SU-DHL-6 (cell line): ENCODE data around the gene SYNGR1.

Experiments used
- H2AFZ ChIP-seq: fragments of 200-600 bp; sonication (generic); 2 replicates; pipeline ENCODE4 v1.6.1; 2014; ENCODE audit warnings: low read depth, mild to moderate bottlenecking, moderate library complexity, mixed read lengths, antibody characterized with exemption, low read length; ENCODE audit not compliant: severe bottlenecking
- H3F3A ChIP-seq: fragments of 200-600 bp; shearing (Covaris generic); 2 replicates; pipeline ENCODE4 v1.6.0; 2016; ENCODE audit warnings: antibody characterized with exemption, mild to moderate bottlenecking; ENCODE audit not compliant: insufficient read depth
- H3K27ac ChIP-seq: fragments of 200-600 bp; sonication (generic); 2 replicates; pipeline ENCODE4 v1.5.1; 2016; ENCODE audit warnings: low read depth, mild to moderate bottlenecking, low read length, moderate library complexity, mixed read lengths
- H3K27me3 ChIP-seq: fragments of 200-600 bp; sonication (generic), shearing (Covaris generic); 2 replicates; pipeline ENCODE4 v1.6.0; 2014; ENCODE audit warnings: mild to moderate bottlenecking, low read length
- H3K36me3 ChIP-seq: fragments of 200-600 bp; sonication (generic); 2 replicates; pipeline ENCODE4 v1.6.1; 2014; ENCODE audit warnings: mild to moderate bottlenecking, low read length, mixed read lengths
- H3K4me2 ChIP-seq: fragments of 300-600, 200-600 bp; shearing (Covaris generic), sonication (generic); 2 replicates; pipeline ENCODE4 v1.6.0; 2014; ENCODE audit warnings: low read length, low read depth, mild to moderate bottlenecking; ENCODE audit not compliant: poor library complexity, severe bottlenecking
- H3K4me3 ChIP-seq: fragments of 200-600 bp; sonication (generic); 2 replicates; pipeline ENCODE4 v1.5.1; 2014; ENCODE audit warnings: antibody characterized with exemption, low read length, mild to moderate bottlenecking, mixed read lengths; ENCODE audit not compliant: insufficient read depth, poor library complexity, severe bottlenecking
- H3K79me2 ChIP-seq: fragments of 200-600 bp; sonication (generic); 2 replicates; pipeline ENCODE4 v1.6.1; 2014; ENCODE audit warnings: mild to moderate bottlenecking, low read length, moderate library complexity; ENCODE audit not compliant: insufficient read depth
- H3K9ac ChIP-seq: fragments of 200-600 bp; sonication (generic); 2 replicates; pipeline ENCODE4 v1.7.0; 2014; ENCODE audit warnings: mild to moderate bottlenecking, low read length
- H3K9me2 ChIP-seq: fragments of 200-600 bp; sonication (generic); replicated peaks from 2 replicates; pipeline ENCODE4 v1.6.1; 2014; ENCODE audit warnings: low read length; ENCODE audit not compliant: insufficient read depth
- H3K9me3 ChIP-seq: fragments of 200-600 bp; sonication (generic); 2 replicates; pipeline ENCODE4 v1.6.1; 2014; ENCODE audit warnings: low read length, mixed read lengths; ENCODE audit not compliant: insufficient read depth
- H4K20me1 ChIP-seq: fragments of 200-600 bp; sonication (generic); 2 replicates; pipeline ENCODE4 v1.6.1; 2014; ENCODE audit warnings: low read depth, mild to moderate bottlenecking, antibody characterized with exemption, low read length, moderate library complexity, mixed read lengths
- CTCF ChIP-seq: fragments of 200-600 bp; sonication (generic); IDR thresholded peaks from one replicate; pipeline ENCODE4 v1.5.1; 2017; ENCODE audit warnings: antibody characterized with exemption, mild to moderate bottlenecking, low read length, moderate library complexity; ENCODE audit not compliant: insufficient read depth, poor library complexity, severe bottlenecking
- EZH2phosphoT487 ChIP-seq: fragments of 200-600 bp; sonication (generic), shearing (Covaris generic); conservative IDR thresholded peaks from 2 replicates; pipeline ENCODE4 v1.6.1; 2018; ENCODE audit warnings: mild to moderate bottlenecking, antibody characterized with exemption, low read length, moderate library complexity, mixed read lengths

Gene SYNGR1

DNA sequence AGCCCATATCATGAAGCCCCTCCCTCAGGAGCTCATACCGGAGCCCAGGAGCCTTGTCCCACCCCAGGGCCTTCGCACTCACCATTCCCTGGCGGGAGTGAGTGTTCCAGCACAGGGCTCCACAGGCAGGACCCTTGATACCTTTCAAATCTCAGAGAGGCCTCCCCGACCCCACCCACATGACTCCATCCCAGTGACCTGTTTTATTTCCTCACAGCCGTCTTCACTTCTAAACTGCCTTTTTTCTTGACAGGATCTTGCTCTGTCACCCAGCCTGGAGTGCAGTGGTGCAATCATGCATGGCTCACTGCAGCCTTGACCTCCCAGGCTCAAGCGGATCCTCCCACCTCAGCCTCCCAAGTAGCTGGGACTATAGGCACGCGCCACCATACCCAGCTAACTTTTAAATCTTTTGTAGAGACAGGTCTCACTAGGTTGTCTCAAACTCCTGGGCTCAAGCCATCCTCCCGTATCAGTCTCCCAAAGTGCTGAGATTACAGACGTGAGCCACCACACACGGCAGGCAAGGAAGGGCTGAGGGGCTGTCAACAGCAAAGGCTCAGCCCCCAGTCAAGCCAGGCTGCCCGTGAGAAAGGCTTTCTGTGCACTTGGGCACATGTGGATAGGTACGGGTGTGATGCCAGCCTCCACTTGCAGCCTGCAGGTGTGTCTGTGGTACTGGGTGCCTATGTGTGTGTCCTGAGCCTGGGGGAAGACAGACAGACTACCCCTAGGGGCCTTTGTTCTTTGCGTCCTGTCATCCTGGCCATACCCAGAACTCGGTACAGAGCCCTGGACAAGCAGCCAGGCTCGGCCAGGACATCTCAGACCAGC, 39.7 kb upstream of the SYNGR1 start:
- no peak overlapping the region for H2AFZ ChIP-seq
- TF ChIP-seq EZH2phosphoT487 (no peak), CTCF (no peak)
- H4K20me1 ChIP-seq = peaks cover 13% of the 10 kb centered on the region; the same call in 1 of the 2 replicates
- no peak overlapping the region for H3K9ac ChIP-seq
- no peaks in the 10 kb centered on the region for H3K79me2 ChIP-seq
- no peaks in the 10 kb centered on the region for H3K9me2 ChIP-seq
- H3K27ac ChIP-seq = no peak overlapping the region
- H3F3A ChIP-seq = peaks cover 37% of the 10 kb centered on the region
- H3K27me3 ChIP-seq = no peaks in the 10 kb centered on the region
- H3K36me3 ChIP-seq = peaks cover 14% of the 10 kb centered on the region
- H3K9me3 ChIP-seq = no peaks in the 10 kb centered on the region
- H3K4me3 ChIP-seq = no peak overlapping the region
- no peak overlapping the region for H3K4me2 ChIP-seq

DNA sequence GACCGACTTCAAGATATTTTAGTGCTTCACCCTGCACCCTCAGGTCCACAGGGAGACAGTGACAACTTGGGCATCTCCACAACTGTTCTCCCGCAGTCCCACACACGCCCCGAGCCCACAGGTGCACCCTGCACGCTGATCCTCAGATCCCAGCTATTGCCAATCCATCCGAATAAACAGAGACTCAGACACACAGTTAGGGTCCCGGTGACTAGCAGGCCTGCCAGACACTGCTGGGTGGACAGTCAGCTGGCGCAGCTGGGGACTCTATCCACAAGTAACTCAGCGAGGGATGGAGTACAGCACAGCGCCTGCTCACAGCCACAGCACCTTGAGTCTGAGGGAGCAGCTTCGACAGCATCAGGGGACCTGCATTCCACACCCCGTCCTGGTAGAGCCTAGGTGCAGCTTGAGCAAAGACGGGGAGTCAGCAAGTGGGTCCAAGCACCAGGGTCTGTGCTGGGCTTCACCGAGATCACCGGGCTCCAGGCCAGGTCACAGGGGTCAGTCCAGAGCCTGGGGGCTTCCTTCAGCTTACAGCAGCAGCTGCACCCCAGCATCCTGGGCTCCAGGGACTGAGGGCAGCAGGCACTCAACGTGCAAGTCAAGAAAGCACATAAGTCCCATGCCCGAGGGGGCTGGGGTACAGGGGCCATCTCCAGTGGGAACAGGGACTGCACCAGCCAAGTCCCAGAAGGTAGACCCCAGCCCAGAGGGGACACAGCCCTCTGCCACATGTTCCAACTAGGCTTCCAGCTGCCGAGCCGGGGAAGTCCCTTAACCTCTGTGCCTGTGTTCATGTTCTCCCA, 38.0 kb upstream of the SYNGR1 start:
- H3K79me2 ChIP-seq = peaks cover 6% of the 10 kb centered on the region
- no peaks in the 10 kb centered on the region for H3K27me3 ChIP-seq
- H3K27ac ChIP-seq = no peak overlapping the region
- no peaks in the 10 kb centered on the region for H3K9me2 ChIP-seq
- H2AFZ ChIP-seq = no peak overlapping the region
- TF ChIP-seq EZH2phosphoT487 (no peak), CTCF (no peak)
- no peak overlapping the region for H3K4me2 ChIP-seq
- H3K9ac ChIP-seq = no peak overlapping the region
- H3F3A ChIP-seq = peaks cover 54% of the 10 kb centered on the region
- no peak overlapping the region for H3K4me3 ChIP-seq
- H3K9me3 ChIP-seq = no peaks in the 10 kb centered on the region
- H4K20me1 ChIP-seq = peaks cover 28% of the 10 kb centered on the region
- H3K36me3 ChIP-seq = peaks cover 25% of the 10 kb centered on the region

GRCh38 chr22:39312410-39312809, 37.4 kb upstream of the SYNGR1 start:
- peaks cover 33% of the 10 kb centered on the region for H4K20me1 ChIP-seq
- H3K9me3 ChIP-seq = no peaks in the 10 kb centered on the region
- peaks cover 60% of the 10 kb centered on the region for H3F3A ChIP-seq
- H3K4me2 ChIP-seq = no peak overlapping the region
- H3K27me3 ChIP-seq = no peaks in the 10 kb centered on the region
- H2AFZ ChIP-seq = no peak overlapping the region
- H3K79me2 ChIP-seq = peaks cover 11% of the 10 kb centered on the region
- no peak overlapping the region for H3K9ac ChIP-seq
- H3K27ac ChIP-seq = no peak overlapping the region
- H3K9me2 ChIP-seq = no peaks in the 10 kb centered on the region
- TF ChIP-seq EZH2phosphoT487 (no peak), CTCF (no peak)
- no peak overlapping the region for H3K4me3 ChIP-seq
- peaks cover 31% of the 10 kb centered on the region for H3K36me3 ChIP-seq
